Upper lobe of left lung (tissue), 6 donors: ENCODE results near the gene CYP3A5. TPM values are rescaled to one million over a fixed set of nuclear protein-coding genes. Genes with fewer than 3 reads are reported as not detected.
"Not testable (repeated sequence)": the region's sequence is repeated elsewhere in the genome, so short reads cannot be mapped to it uniquely, and the experiment has no call there.

Experiments
- ATAC-seq, 2 donors: fragments of 200-7000 bp; cut with Tn5 transposase; one replicate each; pipeline ENCODE4 v1.9.1; 2022; ENCODE audit warnings: mild to moderate bottlenecking in 2 of 2, moderate library complexity in 2 of 2; ENCODE audit not compliant: low FRiP score in 2 of 2
- DNase-seq, 2 donors: peaks; one replicate each; pipeline ENCODE4 v3.0.0-alpha.2; 2019 to 2020
- H3K27ac ChIP-seq, 4 donors: fragments of 200-600 bp; sonication (generic); one replicate each; pipeline ENCODE4 v1.5.1; 2016 to 2019
- H3K27me3 ChIP-seq, 4 donors: fragments of 200-600 bp; sonication (generic); one replicate each; pipeline ENCODE4 v1.5.1; 2017 to 2019
- H3K36me3 ChIP-seq, 4 donors: fragments of 200-600 bp; sonication (generic); one replicate each; pipeline ENCODE4 v1.5.1; 2016 to 2019
- H3K4me1 ChIP-seq, 4 donors: fragments of 200-600 bp; sonication (generic); one replicate each; pipeline ENCODE4 v1.5.1; 2018 to 2019
- H3K4me3 ChIP-seq, 4 donors: fragments of 200-600 bp; sonication (generic); one replicate each; pipeline ENCODE4 v1.5.1; 2017 to 2019; ENCODE audit warnings: mild to moderate bottlenecking in 2 of 4, moderate library complexity in 1 of 4
- H3K9me3 ChIP-seq, 4 donors: fragments of 200-600 bp; sonication (generic); one replicate each; pipeline ENCODE4 v1.5.1; 2018 to 2019
- CTCF ChIP-seq, 6 experiments: fragments of 450-650 bp in 4 of 6; fragments of 200-600 bp in 2 of 6; sonication (generic) in 2 of 6; IDR thresholded peaks; one replicate each; pipeline ENCODE4 v1.5.1; 2016 to 2019; ENCODE audit warnings: antibody characterized with exemption in 6 of 6
- EP300 ChIP-seq, 4 donors: sonication (generic); formaldehyde crosslinking; IDR thresholded peaks; one replicate each; pipeline ENCODE4 v1.5.1; 2017; ENCODE audit warnings: antibody characterized with exemption in 4 of 4, control low read depth in 2 of 4
- POLR2A ChIP-seq, 4 donors: fragments of 450-650 bp; IDR thresholded peaks; one replicate each; pipeline ENCODE4 v1.5.1; 2016 to 2017; ENCODE audit warnings: antibody characterized with exemption in 4 of 4, mild to moderate bottlenecking in 2 of 4
- POLR2AphosphoS5 ChIP-seq, 2 donors: sonication (generic); formaldehyde crosslinking; IDR thresholded peaks; one replicate each; pipeline ENCODE4 v1.5.1; 2017; ENCODE audit warnings: antibody characterized with exemption in 2 of 2
- WGBS, 2 donors: methylation state at CpG; one replicate each; pipeline ENCODE4 v1.1.5; 2017 to 2018; 5-methylcytosine and 5-hydroxymethylcytosine counted together
- total RNA-seq, 6 donors: library from RNA; depleted of rRNA in 4 of 6; stranded (reverse); fragments of >200 nt in 4 of 6; gene quantifications; one replicate each; pipeline versions ENCODE4 v1.1.0 to v1.2.1, GENCODE V29; 2016 to 2021
- donor health status: DM: no; HTN: no; CAD: no; lungs with moderate emphysema.
- donor health status: DM: no; HTN: yes; CAD: no; lungs with severe emphysema.

The CYP3A5 gene
- total RNA-seq, 6 donors from 2014 or later, result 8.0 to 25.2 (median 14.2) TPM

- no peak for ATAC-seq
- Histone ChIP-seq H3K27ac (no peak overlapping the region), H3K9me3 (peaks cover 0 to 5% (median 0%) of the 10 kb centered on the region in 4 donors), H3K4me3 (no peak overlapping the region), H3K36me3 (no peaks in the 10 kb centered on the region), H3K4me1 (no peaks in the 10 kb centered on the region), H3K27me3 (no peaks in the 10 kb centered on the region)
- no peak for DNase-seq
- TF ChIP-seq EP300 (IDR thresholded peaks at IDR 0.05) (no peak), POLR2A (IDR thresholded peaks at IDR 0.05) (no peak), CTCF (IDR thresholded peaks at IDR 0.05) (no peak), POLR2AphosphoS5 (IDR thresholded peaks at IDR 0.05) (no peak)
- 75 to 89% methylated on average over 2 of the region's 2 CpGs for WGBS, 2 donors
Observed at GRCh38 chr7:99709838-99710578, 30.2 kb upstream of the CYP3A5 start.

DNA sequence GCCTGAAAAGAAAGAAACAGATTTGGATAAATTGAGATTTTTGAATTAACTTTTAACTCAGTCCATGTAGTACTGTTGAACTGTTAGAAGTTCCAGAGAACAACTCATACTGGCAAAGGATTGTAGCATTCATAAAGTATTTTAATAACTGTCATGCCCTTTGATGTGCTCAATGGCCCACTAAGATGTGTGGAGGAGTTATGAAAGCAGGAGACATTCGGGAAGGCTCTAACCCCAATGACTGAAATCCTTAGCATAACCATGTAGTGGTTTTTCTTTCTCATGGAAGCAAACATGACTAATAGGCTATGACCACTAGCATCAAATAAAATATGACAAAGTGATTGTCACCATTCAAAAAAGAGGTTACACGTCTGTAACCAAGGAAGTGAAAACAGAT is 29.5 kb upstream of the CYP3A5 start:
- 93 to 94% methylated on average over 2 of the region's 2 CpGs for WGBS, 2 donors

DNA sequence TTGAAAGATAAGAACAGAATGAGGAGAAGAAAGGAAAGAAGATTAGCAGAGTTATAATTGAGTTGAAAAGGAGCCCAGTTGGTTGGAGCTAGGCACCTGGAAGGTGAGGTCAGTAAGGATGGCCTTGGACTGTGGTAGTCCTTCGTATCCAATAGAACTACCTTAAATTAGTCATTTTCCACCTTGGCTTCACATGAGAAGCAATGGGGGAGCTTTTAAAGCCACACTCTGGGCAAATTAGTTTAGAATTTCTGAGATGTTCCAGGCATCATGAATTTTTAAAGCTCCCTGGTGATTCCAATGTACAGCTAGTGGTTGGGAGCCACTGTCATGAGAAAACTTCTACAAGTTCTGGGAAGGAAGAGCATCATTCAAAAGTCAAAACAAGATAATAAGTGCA is 27.3 kb upstream of the CYP3A5 start:
- H3K27ac ChIP-seq, result no peak overlapping the region
- DNase-seq (no peak), ATAC-seq (no peak)
- no peaks in the 10 kb centered on the region for H3K36me3 ChIP-seq
- H3K4me1 ChIP-seq, result no peaks in the 10 kb centered on the region
- no peak overlapping the region for H3K4me3 ChIP-seq
- 56 to 94% methylated on average over 1 of the region's 1 CpG for WGBS, 2 donors
- peaks cover 0 to 5% (median 0%) of the 10 kb centered on the region in 4 donors for H3K9me3 ChIP-seq
- no peaks in the 10 kb centered on the region for H3K27me3 ChIP-seq
- no peak for TF ChIP-seq POLR2A (IDR thresholded peaks at IDR 0.05)
- no peak for TF ChIP-seq EP300 (IDR thresholded peaks at IDR 0.05)
- no peak for TF ChIP-seq CTCF (IDR thresholded peaks at IDR 0.05)
- TF ChIP-seq POLR2AphosphoS5 (IDR thresholded peaks at IDR 0.05), result no peak

More for the DNA sequence above, 29.5 kb upstream of the CYP3A5 start:
- Histone ChIP-seq H3K9me3 (peaks cover 0 to 5% (median 0%) of the 10 kb centered on the region in 4 donors), H3K27me3 (no peaks in the 10 kb centered on the region), H3K4me1 (no peaks in the 10 kb centered on the region), H3K4me3 (no peak overlapping the region), H3K36me3 (no peaks in the 10 kb centered on the region), H3K27ac (no peak overlapping the region)
- no peak for ATAC-seq
- DNase-seq, result no peak
- TF ChIP-seq POLR2AphosphoS5 (IDR thresholded peaks at IDR 0.05) (no peak), CTCF (IDR thresholded peaks at IDR 0.05) (no peak), POLR2A (IDR thresholded peaks at IDR 0.05) (no peak), EP300 (IDR thresholded peaks at IDR 0.05) (no peak)

DNA sequence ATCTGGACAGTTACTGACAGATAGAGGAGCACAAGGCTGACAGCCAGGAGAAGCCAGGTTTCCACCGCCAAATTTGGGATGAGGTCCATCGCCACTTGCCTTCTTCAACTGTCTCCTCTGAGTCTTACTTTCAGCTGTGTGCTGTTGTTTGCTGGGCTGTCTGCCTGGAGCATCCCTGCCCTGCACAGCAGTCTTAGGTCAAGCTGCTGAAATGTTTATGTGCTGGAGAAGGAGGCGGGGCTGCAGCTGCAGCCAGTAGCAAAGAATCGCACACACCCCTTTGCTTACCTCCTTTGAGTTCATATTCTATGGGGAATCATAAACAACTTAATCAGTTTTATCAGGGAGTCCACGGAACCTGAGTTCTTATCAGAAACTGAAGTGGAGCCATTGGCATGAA is 20.1 kb upstream of the CYP3A5 start:
- ATAC-seq, result no peak
- peak overlapping the region in 1 of 4 donors; percentile 1 for H3K4me3 ChIP-seq
- DNase-seq, result no peak
- peaks cover 0 to 5% (median 0%) of the 10 kb centered on the region in 4 donors for H3K4me1 ChIP-seq
- no peaks in the 10 kb centered on the region for H3K36me3 ChIP-seq
- H3K27ac ChIP-seq, result peak overlapping the region in 3 of 4 donors; percentile 48 to 58 (median 49)
- H3K27me3 ChIP-seq, result no peaks in the 10 kb centered on the region
- 38 to 49% methylated on average over 5 of the region's 5 CpGs for WGBS, 2 donors
- no peak for TF ChIP-seq EP300 (IDR thresholded peaks at IDR 0.05)
- no peak for TF ChIP-seq CTCF (IDR thresholded peaks at IDR 0.05)
- no peak for TF ChIP-seq POLR2A (IDR thresholded peaks at IDR 0.05)
- TF ChIP-seq POLR2AphosphoS5 (IDR thresholded peaks at IDR 0.05), result no peak
- no peaks in the 10 kb centered on the region for H3K9me3 ChIP-seq

DNA sequence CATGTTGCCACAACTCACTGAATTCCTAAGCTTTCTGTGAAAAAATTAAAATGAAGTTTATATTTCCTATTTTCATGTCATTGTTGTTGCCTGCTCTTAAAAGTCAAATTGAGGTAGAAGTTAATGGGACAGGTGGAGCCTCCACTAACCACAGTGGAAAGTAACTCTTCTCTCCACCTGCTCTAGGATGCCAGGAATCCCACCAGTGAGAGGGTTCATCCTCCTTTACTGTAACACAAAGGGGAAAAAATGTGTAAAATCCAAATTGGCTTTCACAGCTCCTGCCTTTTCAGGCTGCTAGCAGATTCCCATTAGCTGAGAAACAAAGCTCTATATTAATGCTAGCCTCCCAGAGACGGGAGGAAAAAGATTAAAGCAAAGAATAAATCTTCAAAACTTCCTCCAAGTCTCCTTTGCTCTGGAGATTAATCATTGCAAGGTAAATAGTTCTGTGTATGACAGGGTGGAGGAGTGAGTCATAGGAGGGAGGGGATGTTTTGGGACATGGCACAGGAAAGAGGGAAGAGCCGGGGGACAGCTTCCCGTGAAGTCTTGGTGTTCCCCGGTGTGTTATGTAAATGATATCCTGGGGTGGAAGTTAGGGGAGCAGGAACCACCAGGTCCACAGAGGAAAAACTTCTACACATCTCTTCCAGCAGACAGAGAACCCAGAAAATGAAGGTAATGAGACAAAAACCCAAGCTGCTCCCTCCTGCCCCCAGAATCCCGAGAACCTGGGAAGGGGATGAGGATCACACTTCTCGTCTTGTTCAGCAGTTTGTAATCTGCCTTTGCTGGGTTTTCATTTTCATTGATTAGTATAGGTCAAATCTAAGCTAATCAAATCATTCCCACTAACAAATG is 19.3 kb upstream of the CYP3A5 start:
- Histone ChIP-seq H3K27ac (peak overlapping the region in 3 of 4 donors; percentile 48 to 58 (median 49)), H3K4me3 (peak overlapping the region in 1 of 4 donors; percentile 1)
- not testable (repeated sequence) for H3K4me1 ChIP-seq, H3K36me3 ChIP-seq, H3K9me3 ChIP-seq, H3K27me3 ChIP-seq
- DNase-seq (peak in 1 of 2 donors; percentile 29), ATAC-seq (peak; percentile 54 to 75)
- 27 to 42% methylated on average over 6 of the region's 6 CpGs for WGBS, 2 donors
